ENCODE results near the gene SLC25A19.

Gene SLC25A19

GRCh38 chr17:75238684-75239191, 50.5 kb downstream of the SLC25A19 start:
- peak; percentile 67 for DNase-seq (ENCODE audit: low read depth)
- TF ChIP-seq, protein P1, sequence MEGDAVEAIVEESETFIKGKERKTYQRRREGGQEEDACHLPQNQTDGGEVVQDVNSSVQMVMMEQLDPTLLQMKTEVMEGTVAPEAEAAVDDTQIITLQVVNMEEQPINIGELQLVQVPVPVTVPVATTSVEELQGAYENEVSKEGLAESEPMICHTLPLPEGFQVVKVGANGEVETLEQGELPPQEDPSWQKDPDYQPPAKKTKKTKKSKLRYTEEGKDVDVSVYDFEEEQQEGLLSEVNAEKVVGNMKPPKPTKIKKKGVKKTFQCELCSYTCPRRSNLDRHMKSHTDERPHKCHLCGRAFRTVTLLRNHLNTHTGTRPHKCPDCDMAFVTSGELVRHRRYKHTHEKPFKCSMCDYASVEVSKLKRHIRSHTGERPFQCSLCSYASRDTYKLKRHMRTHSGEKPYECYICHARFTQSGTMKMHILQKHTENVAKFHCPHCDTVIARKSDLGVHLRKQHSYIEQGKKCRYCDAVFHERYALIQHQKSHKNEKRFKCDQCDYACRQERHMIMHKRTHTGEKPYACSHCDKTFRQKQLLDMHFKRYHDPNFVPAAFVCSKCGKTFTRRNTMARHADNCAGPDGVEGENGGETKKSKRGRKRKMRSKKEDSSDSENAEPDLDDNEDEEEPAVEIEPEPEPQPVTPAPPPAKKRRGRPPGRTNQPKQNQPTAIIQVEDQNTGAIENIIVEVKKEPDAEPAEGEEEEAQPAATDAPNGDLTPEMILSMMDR (conservative IDR thresholded peaks at IDR 0.05; ENCODE audit: low read length) = peak; percentile 83
- no peak overlapping the region for H3K4me3 ChIP-seq (ENCODE audit: low read length)

DNA sequence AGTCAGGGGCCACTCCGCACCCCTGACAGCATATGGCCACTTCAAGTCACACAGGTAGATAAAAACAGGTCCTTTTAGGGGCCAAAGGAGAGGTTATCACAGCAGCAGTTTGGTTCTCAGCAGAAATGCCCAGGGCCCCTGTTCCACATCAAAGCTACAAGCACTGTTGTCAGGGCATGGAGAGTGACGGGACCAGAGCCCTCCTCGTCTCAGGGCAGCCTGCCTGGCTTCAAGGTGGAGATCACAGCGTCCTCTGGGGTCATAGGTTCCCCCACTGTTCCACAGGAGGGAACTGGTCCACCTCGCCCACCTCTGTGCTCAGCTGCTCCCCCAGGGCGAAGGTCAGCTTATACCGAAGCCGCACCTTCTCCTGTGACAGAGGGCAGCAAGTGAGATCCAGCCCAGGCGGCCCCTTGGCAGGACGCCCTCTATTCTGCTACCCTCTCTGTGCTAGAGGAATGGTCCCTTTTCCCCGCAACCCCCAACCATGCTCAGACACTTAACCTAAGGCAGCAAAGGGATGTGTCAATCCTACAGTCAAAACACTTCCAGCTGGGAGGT, 51.1 kb downstream of the SLC25A19 start:
- H3K4me3 ChIP-seq (ENCODE audit: low read length) = no peak overlapping the region
- no peak for DNase-seq (ENCODE audit: low read depth)
- TF ChIP-seq, protein P1 (conservative IDR thresholded peaks at IDR 0.05; ENCODE audit: low read length) = no peak

DNA sequence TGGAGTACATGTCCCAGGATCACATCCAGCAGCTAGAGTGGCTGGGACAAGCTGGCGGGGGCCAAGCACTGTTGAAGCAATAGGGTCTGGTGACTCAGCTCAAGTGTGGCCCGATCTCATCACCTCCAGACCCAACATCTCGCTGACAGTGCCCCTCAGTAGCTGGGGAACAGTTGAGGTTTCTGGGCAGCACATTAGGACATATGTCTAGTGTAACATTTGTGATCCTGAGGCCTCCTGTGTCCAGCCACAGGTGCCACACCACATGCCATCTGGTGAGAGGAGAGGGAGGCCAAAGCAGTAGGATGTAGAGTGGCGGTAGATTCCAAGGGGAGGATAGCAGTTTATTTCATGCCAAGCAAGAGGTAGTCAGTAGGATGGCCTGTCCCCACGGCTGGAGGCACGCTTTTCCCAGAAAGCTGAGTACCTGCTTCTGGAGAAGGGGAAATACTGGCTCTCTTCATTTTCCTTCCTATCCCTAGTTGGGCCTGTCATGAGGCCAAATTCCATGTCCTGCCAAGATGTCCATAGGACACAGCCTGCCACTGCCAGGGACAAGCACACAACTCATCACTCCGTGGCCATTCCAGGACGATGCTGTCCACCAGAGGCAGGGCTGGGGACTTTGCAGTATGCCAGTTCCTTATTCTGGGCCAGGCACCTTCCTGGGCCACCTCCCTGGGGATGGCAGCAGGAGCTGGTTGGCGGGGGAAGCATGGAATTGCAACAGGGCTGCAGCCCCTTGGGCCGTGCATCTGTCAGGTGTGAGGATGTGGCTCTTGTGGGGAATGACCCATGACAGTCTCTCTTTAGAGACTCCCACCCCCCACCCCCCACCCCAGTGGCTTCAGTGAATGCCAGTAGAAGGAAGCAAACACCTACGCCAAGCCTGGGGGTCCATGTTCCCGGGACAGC, 51.9 kb downstream of the SLC25A19 start:
- no peak for DNase-seq (ENCODE audit: low read depth)
- TF ChIP-seq, protein P1 (conservative IDR thresholded peaks at IDR 0.05; ENCODE audit: low read length) = no peak
- H3K4me3 ChIP-seq (ENCODE audit: low read length) = no peak overlapping the region

DNA sequence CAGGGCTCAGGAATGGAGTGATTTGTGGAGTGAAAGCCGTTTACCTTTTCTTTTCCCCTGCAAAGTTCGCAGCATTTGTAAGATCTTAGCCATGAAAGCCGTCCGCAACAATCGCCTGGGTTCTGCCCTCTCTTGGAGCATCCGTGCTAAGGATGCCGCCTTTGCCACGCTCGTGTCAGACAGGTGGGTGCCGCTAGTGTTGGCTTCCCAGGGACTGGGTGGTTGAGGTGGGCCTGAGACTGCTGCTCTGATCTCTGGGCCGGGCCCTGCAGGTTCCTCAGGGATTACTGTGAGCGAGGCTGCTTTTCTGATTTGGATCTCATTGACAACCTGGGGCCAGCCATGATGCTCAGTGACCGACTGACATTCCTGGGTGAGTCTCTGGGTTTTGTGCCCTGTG, 56.4 kb downstream of the SLC25A19 start:
- DNase-seq (ENCODE audit: low read depth) = no peak
- TF ChIP-seq, protein P1 (conservative IDR thresholded peaks at IDR 0.05; ENCODE audit: low read length) = no peak

GRCh38 chr17:75231741-75232464, 57.3 kb downstream of the SLC25A19 start:
- no peak for DNase-seq (ENCODE audit: low read depth)
- TF ChIP-seq, protein P1 (conservative IDR thresholded peaks at IDR 0.05; ENCODE audit: low read length) = no peak

More for the DNA sequence above, 56.4 kb downstream of the SLC25A19 start:
- H3K4me3 ChIP-seq (ENCODE audit: low read length) = no peak overlapping the region

GRCh38 chr17:75231071-75231470, 58.2 kb downstream of the SLC25A19 start:
- H3K4me3 ChIP-seq (ENCODE audit: low read length) = no peak overlapping the region
- no peak for DNase-seq (ENCODE audit: low read depth)
- TF ChIP-seq, protein P1 (conservative IDR thresholded peaks at IDR 0.05; ENCODE audit: low read length) = no peak

More at GRCh38 chr17:75231741-75232464, 57.3 kb downstream of the SLC25A19 start:
- H3K4me3 ChIP-seq (ENCODE audit: low read length) = no peak overlapping the region
